Right lobe of liver (tissue), 6 donors: ENCODE data around the gene ISYNA1. TPM values are rescaled to one million over a fixed set of nuclear protein-coding genes. Genes with fewer than 3 reads are reported as not detected.

ENCODE experiments used
- ATAC-seq, 4 donors: fragments of 200-7000 bp; cut with Tn5 transposase; one replicate each; pipeline ENCODE4 v1.9.1; 2020; ENCODE audit warnings: mild to moderate bottlenecking in 4 of 4, moderate library complexity in 4 of 4
- DNase-seq, 3 donors: peaks; one replicate each; pipeline ENCODE4 v3.0.0-alpha.2; 2020
- H3K27ac ChIP-seq, 3 donors: fragments of 200-600 bp; one replicate each; pipeline ENCODE4 v1.8.0; 2022
- H3K27me3 ChIP-seq, 2 donors: fragments of 200-600 bp; one replicate each; pipeline ENCODE4 v1.8.0; 2022
- H3K36me3 ChIP-seq, 4 donors: fragments of 200-600 bp; sonication (generic) in 1 of 4; one replicate each; pipeline versions ENCODE4 v1.5.1 to v1.8.0; 2017 to 2022; ENCODE audit warnings: control low read depth in 1 of 4
- H3K4me1 ChIP-seq, 4 donors: fragments of 200-600 bp; sonication (generic) in 1 of 4; one replicate each; pipeline versions ENCODE4 v1.5.1 to v1.8.0; 2017 to 2022; ENCODE audit warnings: control low read depth in 1 of 4
- H3K4me3 ChIP-seq, 3 donors: fragments of 200-600 bp; one replicate each; pipeline ENCODE4 v1.8.0; 2022
- H3K9me3 ChIP-seq, 4 donors: fragments of 200-600 bp; sonication (generic) in 1 of 4; one replicate each; pipeline versions ENCODE4 v1.5.1 to v1.8.0; 2017 to 2022; ENCODE audit warnings: control low read depth in 1 of 4
- POLR2A ChIP-seq: fragments of 450-650 bp; IDR thresholded peaks from one replicate; pipeline ENCODE4 v1.6.1; 2017; ENCODE audit warnings: antibody characterized with exemption, mild to moderate bottlenecking
- WGBS: methylation state at CpG from one replicate; pipeline ENCODE4 v1.1.6; 2018; ENCODE audit warnings: low coverage, low lambda C conversion rate; ENCODE audit not compliant: insufficient coverage; ENCODE audit errors: missing lambda C conversion rate; 5-methylcytosine and 5-hydroxymethylcytosine counted together
- intact Hi-C, 2 donors: fragments of 100-400 bp; cut with DNase I; formaldehyde crosslinking; loops; one replicate each; pipeline versions ENCODE4 v1.11.2 to v1.14.1; 2022
- total RNA-seq, 6 experiments: library from RNA; depleted of rRNA in 2 of 6; stranded (reverse); fragments of >200 nt in 2 of 6; fragmentation: NEBNext Ultra II Directional in 3 of 6; extraction: Animal tissue kit (Norgen Biotek cat#: 25700) in 3 of 6; gene quantifications; one replicate each; pipeline versions ENCODE4 v1.1.0 to v1.2.4, GENCODE V29; 2016 to 2023
- TF ChIP-seq, protein P1 (sequence below), 4 donors: fragments of 200-600 bp in 3 of 4; fragments of 450-650 bp in 1 of 4; IDR thresholded peaks; one replicate each; pipeline versions ENCODE4 v1.5.1 to v1.8.0; 2016 to 2022; ENCODE audit warnings: antibody characterized with exemption in 4 of 4, mild to moderate bottlenecking in 2 of 4
- donor health status: DM: no; HTN: yes; CAD: no.
- donor health status: DM: no; HTN: no; CAD: no.
- donor health status: DM: no; HTN: no; CAD: no.
- donor health status: DM: no; HTN: yes; CAD: no.
- donor health status: DM: no; HTN: yes; CAD: no.

The ISYNA1 gene
- total RNA-seq, 6 experiments from 2014 or later: 6.5 to 8.3 (median 7.8) TPM

DNA sequence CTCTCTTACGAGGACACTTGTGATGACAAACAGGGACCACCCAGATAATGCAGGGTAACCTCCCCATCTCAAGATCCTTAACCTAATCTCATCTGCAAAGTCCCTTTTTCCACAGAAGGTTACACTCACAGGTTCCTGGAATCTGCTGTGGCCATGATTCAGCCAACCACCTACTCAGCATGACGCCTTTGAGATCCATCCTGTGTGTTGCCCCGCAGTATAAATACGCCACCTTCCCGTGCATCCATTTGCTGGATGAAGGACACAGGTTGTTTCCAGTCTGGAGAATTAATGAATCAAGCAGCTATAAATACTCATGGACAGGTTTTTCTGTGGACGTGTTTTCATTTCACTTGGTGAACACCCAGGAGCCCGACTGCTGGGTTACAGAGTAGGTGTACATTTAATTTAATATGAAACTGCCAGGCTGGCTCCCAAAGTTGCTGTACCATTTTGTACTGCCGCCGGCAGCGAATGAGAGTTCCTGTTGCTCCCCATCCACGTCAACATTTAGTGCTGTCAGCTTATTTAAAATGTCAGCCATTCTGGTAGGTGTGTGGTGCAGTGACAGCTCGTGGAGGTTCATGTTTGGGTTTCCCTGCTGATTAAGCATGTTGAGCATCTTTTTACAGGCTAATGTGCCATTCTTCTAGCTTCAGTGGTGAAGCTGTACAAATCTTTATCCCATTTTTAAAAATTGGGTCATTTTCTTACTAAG is 43.7 kb upstream of the ISYNA1 start:
- H3K9me3 ChIP-seq: no peaks in the 10 kb centered on the region
- WGBS: 92% methylated on average over 9 of the region's 12 CpGs
- no peaks in the 10 kb centered on the region for H3K27me3 ChIP-seq
- H3K4me1 ChIP-seq: peaks cover 0 to 41% (median 21%) of the 10 kb centered on the region in 4 donors
- no peak for TF ChIP-seq POLR2A
- no peak overlapping the region for H3K27ac ChIP-seq
- ATAC-seq (no peak), DNase-seq (no peak)
- no peaks in the 10 kb centered on the region for H3K36me3 ChIP-seq
- intact Hi-C loops: no loop called here
- no peak overlapping the region for H3K4me3 ChIP-seq

DNA sequence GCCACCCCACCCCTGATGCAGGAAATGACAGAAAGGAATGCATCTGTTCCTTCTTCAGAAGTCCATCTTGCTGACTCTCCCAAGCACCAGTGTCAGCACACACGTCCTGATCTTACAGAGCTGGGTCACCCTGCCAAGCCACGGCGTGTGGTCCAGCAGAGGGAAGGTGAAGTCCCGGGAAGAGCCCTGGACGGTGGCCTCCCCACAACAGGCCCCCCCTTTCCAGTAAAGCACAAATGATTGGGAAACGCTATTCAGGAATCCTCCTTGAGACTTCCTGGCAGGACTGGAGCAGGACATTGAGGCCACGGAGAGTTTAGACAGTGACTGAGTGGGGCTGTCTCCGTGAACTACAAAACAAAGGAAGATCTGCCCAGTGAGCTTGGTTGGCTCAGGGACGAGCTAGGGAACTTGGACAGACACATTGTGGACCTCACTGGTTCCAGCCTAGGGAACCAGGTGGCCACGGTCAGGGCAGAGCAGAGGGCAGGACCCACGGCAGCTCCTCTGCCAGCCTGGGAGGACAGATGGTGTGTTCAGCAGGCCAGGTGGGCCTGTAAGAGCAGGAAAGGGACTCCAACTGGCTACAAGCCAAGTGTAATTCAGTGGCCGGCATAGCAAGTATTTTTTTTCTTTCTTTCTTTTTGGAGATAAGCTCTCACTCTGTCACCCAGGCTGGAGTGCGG is 42.2 kb upstream of the ISYNA1 start:
- peak in 1 of 3 donors; percentile 69 for DNase-seq
- no peak for TF ChIP-seq POLR2A
- TF ChIP-seq, protein P1, sequence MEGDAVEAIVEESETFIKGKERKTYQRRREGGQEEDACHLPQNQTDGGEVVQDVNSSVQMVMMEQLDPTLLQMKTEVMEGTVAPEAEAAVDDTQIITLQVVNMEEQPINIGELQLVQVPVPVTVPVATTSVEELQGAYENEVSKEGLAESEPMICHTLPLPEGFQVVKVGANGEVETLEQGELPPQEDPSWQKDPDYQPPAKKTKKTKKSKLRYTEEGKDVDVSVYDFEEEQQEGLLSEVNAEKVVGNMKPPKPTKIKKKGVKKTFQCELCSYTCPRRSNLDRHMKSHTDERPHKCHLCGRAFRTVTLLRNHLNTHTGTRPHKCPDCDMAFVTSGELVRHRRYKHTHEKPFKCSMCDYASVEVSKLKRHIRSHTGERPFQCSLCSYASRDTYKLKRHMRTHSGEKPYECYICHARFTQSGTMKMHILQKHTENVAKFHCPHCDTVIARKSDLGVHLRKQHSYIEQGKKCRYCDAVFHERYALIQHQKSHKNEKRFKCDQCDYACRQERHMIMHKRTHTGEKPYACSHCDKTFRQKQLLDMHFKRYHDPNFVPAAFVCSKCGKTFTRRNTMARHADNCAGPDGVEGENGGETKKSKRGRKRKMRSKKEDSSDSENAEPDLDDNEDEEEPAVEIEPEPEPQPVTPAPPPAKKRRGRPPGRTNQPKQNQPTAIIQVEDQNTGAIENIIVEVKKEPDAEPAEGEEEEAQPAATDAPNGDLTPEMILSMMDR (IDR thresholded peaks at IDR 0.05): no peak
- H3K27me3 ChIP-seq: no peaks in the 10 kb centered on the region
- intact Hi-C loops: no loop called here
- H3K27ac ChIP-seq: peak overlapping the region; percentile 45 to 75 (median 67)
- WGBS: 32% methylated on average over 11 of the region's 13 CpGs
- H3K9me3 ChIP-seq: no peaks in the 10 kb centered on the region
- H3K4me1 ChIP-seq: peaks cover 0 to 44% (median 13%) of the 10 kb centered on the region in 4 donors
- H3K36me3 ChIP-seq: no peaks in the 10 kb centered on the region
- H3K4me3 ChIP-seq: no peak overlapping the region
- ATAC-seq: peak; percentile 28 to 51 (median 45)

DNA sequence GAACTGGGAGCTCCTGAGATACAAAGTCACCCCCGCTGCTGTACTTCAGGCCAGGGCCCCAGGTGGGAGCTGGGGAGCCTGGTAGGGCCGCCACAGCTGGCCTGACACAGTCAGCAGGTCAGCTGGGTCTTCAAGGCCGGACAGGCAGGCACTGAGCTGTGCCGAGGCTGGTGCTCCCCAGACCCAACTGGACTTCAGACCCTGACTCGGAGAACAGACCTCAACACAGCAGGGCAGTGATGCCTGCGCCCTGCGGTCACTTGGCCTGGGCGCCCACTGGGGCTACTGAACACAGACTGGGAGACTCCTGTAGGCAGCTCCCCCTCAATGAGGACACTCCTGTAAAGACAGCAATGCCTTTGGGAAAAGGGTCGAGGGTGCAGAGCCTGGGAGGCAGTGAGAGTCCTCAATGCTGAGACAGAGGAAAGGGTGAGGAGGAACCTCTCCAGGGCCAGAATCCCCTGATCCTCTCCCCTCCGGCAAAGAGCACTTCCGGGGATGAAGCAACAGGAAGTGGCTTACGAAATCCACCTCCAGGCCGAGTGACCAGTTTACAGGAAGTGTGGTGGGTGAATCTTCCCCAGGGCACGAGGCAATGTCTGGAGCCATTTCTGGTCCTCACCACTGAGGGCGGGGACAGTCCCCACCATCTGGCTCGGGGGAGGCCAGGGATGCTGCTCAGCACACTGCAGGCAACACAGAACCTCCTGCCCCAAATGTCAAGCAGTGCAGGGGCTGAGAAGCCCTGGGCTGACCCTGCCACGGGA is 40.8 kb upstream of the ISYNA1 start:
- H3K27ac ChIP-seq: peak overlapping the region; percentile 45 to 75 (median 67)
- TF ChIP-seq, protein P1 (IDR thresholded peaks at IDR 0.05): no peak
- TF ChIP-seq POLR2A: peak; percentile 53
- no peaks in the 10 kb centered on the region for H3K27me3 ChIP-seq
- H3K4me1 ChIP-seq: peaks cover 0 to 44% (median 19%) of the 10 kb centered on the region in 4 donors
- peak; percentile 76 to 86 (median 84) for DNase-seq
- intact Hi-C loops: loop anchor here in 1 of 2 donors (10.0 kb wide), 1 partner anchor 86 kb away; no protein-coding TSS in a partner anchor
- 13% methylated on average over 4 of the region's 17 CpGs for WGBS
- peak; percentile 67 to 82 (median 74) for ATAC-seq
- H3K4me3 ChIP-seq: no peak overlapping the region
- no peaks in the 10 kb centered on the region for H3K36me3 ChIP-seq
- H3K9me3 ChIP-seq: no peaks in the 10 kb centered on the region

DNA sequence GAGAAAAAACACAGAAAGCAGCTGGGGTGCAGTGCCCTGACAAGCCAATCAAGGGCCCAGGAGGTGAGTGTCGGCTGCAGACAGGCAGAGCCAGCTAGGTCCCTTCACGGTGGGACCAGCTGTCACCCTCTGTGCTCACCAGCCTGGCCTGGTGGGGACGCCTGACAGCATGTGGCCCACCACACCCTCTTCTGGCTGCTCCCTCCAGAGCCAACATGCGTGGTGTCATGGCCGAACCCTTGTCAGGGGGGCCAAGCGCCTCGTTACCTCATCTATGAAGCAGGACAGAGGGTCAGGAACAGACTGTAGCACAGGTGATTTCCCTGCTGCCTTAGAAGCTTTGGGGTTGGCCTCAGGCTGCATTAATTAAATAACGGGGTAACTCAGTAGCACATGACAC is 40.0 kb upstream of the ISYNA1 start:
- no peak overlapping the region for H3K4me3 ChIP-seq
- intact Hi-C loops: loop anchor here in 1 of 2 donors (10.0 kb wide), 1 partner anchor 87 kb away; no protein-coding TSS in a partner anchor
- no peaks in the 10 kb centered on the region for H3K36me3 ChIP-seq
- H3K27ac ChIP-seq: peak overlapping the region in 2 of 3 donors; percentile 67 to 75
- WGBS: no CpG with 5 or more reads among the region's 8 CpGs
- TF ChIP-seq POLR2A: no peak
- TF ChIP-seq, protein P1 (IDR thresholded peaks at IDR 0.05): no peak
- ATAC-seq (no peak), DNase-seq (no peak)
- H3K4me1 ChIP-seq: peaks cover 0 to 44% (median 19%) of the 10 kb centered on the region in 4 donors
- H3K27me3 ChIP-seq: no peaks in the 10 kb centered on the region
- no peaks in the 10 kb centered on the region for H3K9me3 ChIP-seq
